ENCODE data around the gene SERGEF.

- TF ChIP-seq POLR2A (IDR thresholded peaks at IDR 0.05; ENCODE audit: low read length) = no peak
- TF ChIP-seq RFX5 (IDR thresholded peaks at IDR 0.05) = no peak
- no peak for TF ChIP-seq CTCF (IDR thresholded peaks at IDR 0.05)
Observed at GRCh38 chr11:17822401-17822781, 190.5 kb downstream of the SERGEF start.

All from A549 (cell line).